ENCODE data around the gene GRID2IP. TPM values are rescaled to one million over a fixed set of nuclear protein-coding genes. Genes with fewer than 3 reads are reported as not detected.
"Not testable (repeated sequence)": the region's sequence is repeated elsewhere in the genome, so short reads cannot be mapped to it uniquely, and the experiment has no call there.

GRID2IP gene
- polyA plus RNA-seq, 1 experiment = not detected

GRCh38 chr7:6577369-6578113 lies 26.3 kb upstream of the GRID2IP start, which contains the start of gene ZDHHC4:
Gene ZDHHC4, plus strand, starts transcription at chr7:6577454. Its CDS starts 3,108 bp downstream, at chr7:6580562.
- no peak for TF ChIP-seq CTCF (IDR thresholded peaks at IDR 0.05; ENCODE audit: low read depth, low read length)
- H3K4me3 ChIP-seq (ENCODE audit: low read depth, low read length) = peak within 1 kb of the TSS; percentile 76
- H3K9me3 ChIP-seq (ENCODE audit: control insufficient read depth, insufficient read depth, low read length) = no peaks in the 10 kb centered on the region
- no peaks in the 10 kb centered on the region for H3K27me3 ChIP-seq (ENCODE audit: control insufficient read depth, insufficient read depth, low read length)
- H3K27ac ChIP-seq (ENCODE audit: low read depth, low read length) = peak within 1 kb of the TSS; percentile 82
- CTCF ChIA-PET = interaction anchor here (0.6 to 1.8 kb wide), 5 partner anchors 12 to 61 kb away, joined by 3 to 4 read pairs (median 4); partner anchors contain the start of gene INTS15
- peak; percentile 61 for DNase-seq (ENCODE audit: low read depth, low spot score)
- POLR2A ChIA-PET = interaction anchor here (1.4 kb wide), 1 partner anchor 12 kb away, joined by 5 read pairs; the partner anchor contains the start of gene INTS15

GRCh38 chr7:6576867-6577368 lies 25.7 kb upstream of the GRID2IP start:
- ChIA-PET POLR2A (interaction anchor here (0.6 kb wide), 1 partner anchor 16 kb away, joined by 5 read pairs; no protein-coding TSS in a partner anchor), CTCF (interaction anchor here (1.1 to 3.4 kb wide), 6 partner anchors 13 to 61 kb away, joined by 3 to 22 read pairs (median 4); partner anchors contain the start of gene INTS15)
- not testable (repeated sequence) for H3K27me3 ChIP-seq (ENCODE audit: control insufficient read depth, insufficient read depth, low read length); DNase-seq (ENCODE audit: low read depth, low spot score); H3K9me3 ChIP-seq (ENCODE audit: control insufficient read depth, insufficient read depth, low read length)
- Histone ChIP-seq H3K4me3 (ENCODE audit: low read depth, low read length) (peak overlapping the region; percentile 76), H3K27ac (ENCODE audit: low read depth, low read length) (peak overlapping the region; percentile 82)

GRCh38 chr7:6576024-6576866 lies 25.0 kb upstream of the GRID2IP start:
- no peak for DNase-seq (ENCODE audit: low read depth, low spot score)
- CTCF ChIA-PET = interaction anchor here (2.8 to 3.4 kb wide), 2 partner anchors 13 to 60 kb away, joined by 13 to 22 read pairs; partner anchors contain the start of gene INTS15
- POLR2A ChIA-PET = interaction anchor here (0.6 kb wide), 1 partner anchor 16 kb away, joined by 5 read pairs; no protein-coding TSS in a partner anchor
- H3K9me3 ChIP-seq (ENCODE audit: control insufficient read depth, insufficient read depth, low read length) = no peaks in the 10 kb centered on the region
- H3K27ac ChIP-seq (ENCODE audit: low read depth, low read length) = no peak overlapping the region
- no peak for TF ChIP-seq CTCF (IDR thresholded peaks at IDR 0.05; ENCODE audit: low read depth, low read length)
- peak overlapping the region; percentile 62 for H3K4me3 ChIP-seq (ENCODE audit: low read depth, low read length)
- no peaks in the 10 kb centered on the region for H3K27me3 ChIP-seq (ENCODE audit: control insufficient read depth, insufficient read depth, low read length)

GRCh38 chr7:6575281-6576023 lies 24.2 kb upstream of the GRID2IP start:
- Histone ChIP-seq H3K27ac (ENCODE audit: low read depth, low read length) (no peak overlapping the region), H3K4me3 (ENCODE audit: low read depth, low read length) (no peak overlapping the region), H3K27me3 (ENCODE audit: control insufficient read depth, insufficient read depth, low read length) (no peaks in the 10 kb centered on the region), H3K9me3 (ENCODE audit: control insufficient read depth, insufficient read depth, low read length) (no peaks in the 10 kb centered on the region)
- TF ChIP-seq CTCF (IDR thresholded peaks at IDR 0.05; ENCODE audit: low read depth, low read length) = no peak
- ChIA-PET CTCF (interaction anchor here (0.6 to 3.4 kb wide), 5 partner anchors 10 to 59 kb away, joined by 3 to 22 read pairs (median 6); partner anchors contain the start of gene INTS15), POLR2A (no interaction called here)
- DNase-seq (ENCODE audit: low read depth, low spot score) = no peak
